WTC11 (cell line): ENCODE data around the gene INPP5A.

Experiments used
- E2F5 ChIP-seq: sonication (generic); formaldehyde crosslinking; IDR thresholded peaks from 2 replicates; pipeline ENCODE4 v1.8.1; 2022; ENCODE audit warnings: mild to moderate bottlenecking, moderate library complexity, missing genetic modification reagents
- JUN ChIP-seq: sonication (generic); formaldehyde crosslinking; IDR thresholded peaks from 2 replicates; pipeline ENCODE4 v1.8.0; 2023; ENCODE audit warnings: mild to moderate bottlenecking, missing genetic modification reagents
- PREB ChIP-seq: sonication (generic); formaldehyde crosslinking; IDR thresholded peaks from 2 replicates; pipeline ENCODE4 v1.8.1; 2022; ENCODE audit warnings: mild to moderate bottlenecking, missing genetic modification reagents, moderate library complexity, borderline replicate concordance
- TF ChIP-seq, protein P1 (sequence below): fragments of 200-600 bp; IDR thresholded peaks from 2 replicates; pipeline ENCODE4 v1.8.0; 2022; ENCODE audit warnings: antibody characterized with exemption

DNA sequence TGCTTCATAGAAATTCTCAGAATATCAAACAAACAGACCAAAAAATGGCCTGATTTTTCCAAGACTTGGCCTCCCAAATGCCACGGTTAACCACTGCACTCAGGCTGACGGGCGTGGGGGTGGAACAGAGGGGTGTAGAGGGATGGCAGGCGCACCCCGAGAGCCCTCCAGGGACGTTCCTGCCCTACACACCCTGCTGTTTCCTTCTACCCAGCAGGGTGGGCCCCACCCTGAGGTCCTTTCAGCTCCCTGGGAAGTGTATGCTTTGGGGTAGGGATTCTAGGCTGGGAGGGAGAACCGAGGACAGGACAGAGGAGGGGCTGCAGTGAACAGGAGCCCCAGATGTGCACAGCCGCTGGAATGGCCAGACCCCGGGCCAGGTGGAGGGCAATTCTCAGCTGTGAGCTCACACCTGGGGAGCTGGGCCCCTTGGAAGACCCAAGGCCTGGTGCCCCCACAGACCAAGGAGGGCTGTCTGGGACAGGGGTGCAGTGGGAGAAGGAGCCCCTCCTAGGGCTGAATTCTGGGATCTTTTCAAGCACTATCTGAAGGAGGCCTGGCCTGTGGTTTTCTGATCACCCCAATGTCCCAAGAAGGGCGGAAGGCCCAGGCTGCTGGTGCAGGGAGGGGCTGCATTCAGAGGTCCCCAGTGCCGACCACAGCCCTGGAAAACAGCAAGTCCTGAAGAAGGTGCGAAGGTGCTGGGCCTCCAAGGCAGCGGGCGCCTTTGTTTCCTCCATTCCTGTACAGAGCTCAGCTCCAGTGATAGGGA is 32.9 kb upstream of the INPP5A start:
- TF ChIP-seq E2F5 (CRISPR knock-in tag) (no peak), JUN (CRISPR knock-in tag) (no peak), PREB (CRISPR knock-in tag) (no peak)
- TF ChIP-seq, protein P1, sequence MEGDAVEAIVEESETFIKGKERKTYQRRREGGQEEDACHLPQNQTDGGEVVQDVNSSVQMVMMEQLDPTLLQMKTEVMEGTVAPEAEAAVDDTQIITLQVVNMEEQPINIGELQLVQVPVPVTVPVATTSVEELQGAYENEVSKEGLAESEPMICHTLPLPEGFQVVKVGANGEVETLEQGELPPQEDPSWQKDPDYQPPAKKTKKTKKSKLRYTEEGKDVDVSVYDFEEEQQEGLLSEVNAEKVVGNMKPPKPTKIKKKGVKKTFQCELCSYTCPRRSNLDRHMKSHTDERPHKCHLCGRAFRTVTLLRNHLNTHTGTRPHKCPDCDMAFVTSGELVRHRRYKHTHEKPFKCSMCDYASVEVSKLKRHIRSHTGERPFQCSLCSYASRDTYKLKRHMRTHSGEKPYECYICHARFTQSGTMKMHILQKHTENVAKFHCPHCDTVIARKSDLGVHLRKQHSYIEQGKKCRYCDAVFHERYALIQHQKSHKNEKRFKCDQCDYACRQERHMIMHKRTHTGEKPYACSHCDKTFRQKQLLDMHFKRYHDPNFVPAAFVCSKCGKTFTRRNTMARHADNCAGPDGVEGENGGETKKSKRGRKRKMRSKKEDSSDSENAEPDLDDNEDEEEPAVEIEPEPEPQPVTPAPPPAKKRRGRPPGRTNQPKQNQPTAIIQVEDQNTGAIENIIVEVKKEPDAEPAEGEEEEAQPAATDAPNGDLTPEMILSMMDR: no peak
